Umbilical cord (tissue), 2 donors: Measurements from ENCODE around the gene FAM76A. TPM values are rescaled to one million over a fixed set of nuclear protein-coding genes. Genes with fewer than 3 reads are reported as not detected.
"Not testable (repeated sequence)": the region's sequence is repeated elsewhere in the genome, so short reads cannot be mapped to it uniquely, and the experiment has no call there.

ENCODE experiments used
- DNase-seq: peaks from one replicate; pipeline ENCODE4 v3.0.0-alpha.2; 2015; ENCODE audit warnings: low spot score
- total RNA-seq: library from RNA; depleted of rRNA; stranded (reverse); fragments of >200 nt; gene quantifications from one replicate; pipeline ENCODE4 v1.2.3, GENCODE V29; 2014; ENCODE audit warnings: low replicate concordance; ENCODE audit not compliant: insufficient read depth

Gene FAM76A
- total RNA-seq, 1 donor from 2014 or later = 24.3 TPM

DNA sequence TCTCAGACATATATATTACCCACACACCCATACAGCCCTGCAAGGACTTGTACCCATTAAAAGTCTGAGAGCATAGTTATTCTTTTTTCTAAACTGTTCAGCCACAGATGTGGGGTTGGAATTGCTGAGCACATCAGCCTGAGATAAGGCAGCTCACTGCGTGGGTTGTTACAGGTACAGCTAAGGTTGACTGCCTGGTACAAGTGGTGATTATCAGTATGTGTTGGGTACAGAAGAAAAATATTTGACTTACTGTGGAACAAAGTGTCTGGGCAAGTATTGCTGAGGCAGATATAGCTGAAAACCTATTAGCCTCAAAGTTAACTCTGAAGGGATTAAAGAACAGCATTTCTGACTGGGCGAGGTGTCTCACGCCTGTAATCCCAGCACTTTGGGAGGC lies 52.3 kb downstream of the FAM76A start:
- DNase-seq = no peak

DNA sequence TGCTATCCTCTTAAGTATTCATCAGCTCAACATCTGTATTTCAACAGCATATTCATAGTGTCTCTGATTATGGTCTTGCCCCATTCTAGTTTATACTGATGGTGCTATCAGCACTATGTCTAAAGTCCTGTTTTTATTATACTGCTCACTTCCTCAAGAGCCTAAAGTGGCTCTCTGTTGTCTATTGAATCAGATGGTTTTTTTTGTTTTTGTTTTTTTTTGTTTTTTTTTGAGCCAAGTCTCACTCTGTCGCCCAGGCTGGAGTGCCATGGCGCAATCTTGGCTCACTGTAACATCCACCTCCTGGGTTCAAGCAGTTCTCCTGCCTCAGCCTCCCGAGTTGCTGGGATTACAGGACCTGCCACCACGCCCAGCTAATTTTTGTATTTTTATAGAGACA lies 53.4 kb downstream of the FAM76A start:
- DNase-seq = no peak

DNA sequence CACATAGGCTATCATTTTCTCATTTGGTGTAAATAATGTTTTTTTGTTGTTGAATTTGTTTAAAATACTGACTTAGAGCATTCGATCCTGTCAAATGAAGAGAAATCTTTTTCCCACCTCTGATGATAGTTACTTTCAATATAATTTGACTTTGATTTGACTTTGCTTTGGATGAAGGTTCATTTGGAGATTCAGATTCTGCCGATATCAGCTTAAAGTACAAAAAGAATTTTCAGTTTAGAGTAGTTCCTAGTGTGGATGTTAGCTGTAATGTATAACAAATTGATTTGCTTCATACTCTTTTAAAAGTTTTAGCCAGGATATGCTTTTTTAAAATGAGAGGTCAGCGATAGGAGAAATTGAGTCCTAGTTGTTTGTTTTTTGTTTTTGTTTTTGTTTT lies 57.2 kb downstream of the FAM76A start:
- DNase-seq = no peak

DNA sequence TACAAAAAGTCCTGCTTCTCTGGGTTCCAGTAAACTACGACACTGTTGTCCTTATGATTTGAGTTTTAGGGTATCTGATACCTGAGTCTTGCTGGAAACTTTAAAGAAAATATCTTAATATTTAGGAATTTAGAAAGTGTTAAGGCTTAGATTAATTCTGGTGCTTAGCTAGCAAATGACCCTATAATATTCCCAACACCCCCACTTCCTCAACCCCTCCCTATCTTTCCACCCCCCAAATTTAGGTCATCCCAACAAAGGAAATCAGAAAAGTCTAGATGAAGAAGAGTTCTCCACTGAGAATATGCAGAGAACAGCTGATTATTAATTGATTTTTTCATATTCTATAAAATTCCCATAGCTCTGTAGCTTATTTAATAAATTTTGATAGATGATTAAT lies 58.9 kb downstream of the FAM76A start:
- DNase-seq = no peak

DNA sequence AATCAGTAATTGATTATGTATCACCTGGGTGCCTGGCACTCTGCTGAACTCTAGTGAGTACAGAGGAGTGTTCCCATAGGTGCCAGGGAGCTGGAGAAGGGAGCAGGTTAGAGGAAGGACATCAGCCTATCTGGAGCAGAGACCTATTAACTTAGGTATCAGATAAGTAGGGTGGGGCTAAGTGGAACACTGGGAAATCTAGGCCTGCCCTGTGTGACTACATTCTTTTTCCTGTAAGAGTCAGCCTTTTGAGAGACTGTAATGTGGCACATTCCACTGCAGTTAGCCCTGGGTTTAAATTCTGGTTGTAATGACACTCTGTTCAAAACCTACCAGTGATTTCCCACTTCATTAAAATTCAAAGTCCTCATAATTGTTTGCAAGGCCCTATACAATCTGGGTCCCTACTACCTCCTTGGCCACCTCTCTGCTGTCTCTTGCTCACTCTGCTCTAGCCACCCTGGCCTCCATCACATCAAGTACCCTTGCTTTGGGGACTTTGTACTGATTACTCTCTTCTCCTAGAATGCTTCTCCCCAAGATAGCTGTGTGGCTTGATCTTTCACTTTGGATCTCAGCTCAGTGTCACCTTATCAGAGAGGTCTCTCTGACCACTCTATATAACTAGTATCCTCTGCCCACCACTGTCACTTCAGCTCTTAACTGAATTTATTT lies 60.2 kb downstream of the FAM76A start:
- DNase-seq = peak; percentile 17

DNA sequence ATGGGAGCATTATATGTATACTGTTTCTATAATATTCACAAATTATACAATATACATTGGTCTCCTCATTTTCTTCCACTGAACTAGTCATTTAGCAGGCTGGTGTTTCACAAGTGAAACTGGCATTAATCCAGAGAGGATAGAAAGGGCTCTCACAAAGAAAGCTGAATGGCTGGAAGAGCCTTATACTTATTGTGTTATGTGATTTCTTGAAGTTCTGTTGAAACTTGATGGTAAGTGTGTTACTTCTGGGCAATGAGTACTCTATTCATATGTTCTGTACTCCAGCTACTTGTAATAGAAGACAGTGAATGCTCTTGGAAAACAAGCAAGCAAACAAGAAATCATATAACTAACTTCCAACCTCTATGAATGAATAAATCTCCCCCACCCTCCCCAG lies 62.1 kb downstream of the FAM76A start:
- DNase-seq = peak; percentile 50

DNA sequence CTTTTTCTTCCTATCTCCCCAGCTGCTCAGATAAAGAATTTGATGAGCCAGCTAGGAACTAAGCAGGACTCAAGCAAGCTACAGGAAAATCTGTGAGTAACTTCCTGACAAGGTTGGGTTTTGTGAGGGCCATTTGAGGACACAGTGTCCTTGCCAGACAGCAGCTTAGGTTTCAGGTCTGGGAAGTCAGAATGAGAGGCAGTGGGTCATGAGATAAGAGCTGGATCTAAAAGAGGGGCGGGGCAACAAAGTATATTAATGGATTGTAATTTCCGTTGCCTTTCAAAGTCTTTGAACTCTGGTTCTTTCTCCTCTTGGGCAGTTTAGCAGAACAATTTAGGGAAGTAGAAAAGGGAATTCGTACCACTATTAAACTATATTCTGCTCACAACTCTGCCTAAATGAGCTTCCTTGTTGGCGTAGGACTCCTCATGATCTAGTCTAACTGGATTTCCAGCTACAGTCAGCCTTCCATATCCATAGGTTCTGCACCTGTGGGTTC lies 63.8 kb downstream of the FAM76A start:
- peak; percentile 14 for DNase-seq

DNA sequence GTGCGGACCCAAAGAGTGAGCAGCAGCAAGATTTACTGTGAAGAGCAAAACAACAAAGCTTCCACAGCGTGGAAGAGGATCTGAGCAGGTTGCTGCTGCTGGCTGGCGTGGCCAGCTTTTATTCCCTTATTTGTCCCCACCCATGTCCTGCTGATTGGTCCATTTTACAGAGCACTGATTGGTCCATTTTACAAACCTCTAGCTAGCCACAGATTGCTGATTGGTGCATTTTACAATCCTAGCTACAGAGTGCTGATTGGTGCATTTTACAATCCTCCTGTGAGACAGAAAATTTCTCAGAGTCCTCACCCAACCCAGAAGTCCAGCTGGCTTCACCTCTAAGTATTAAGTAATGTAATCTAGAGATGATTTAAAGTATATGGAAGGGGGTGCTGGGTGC lies 64.5 kb downstream of the FAM76A start:
- not testable (repeated sequence) for DNase-seq

DNA sequence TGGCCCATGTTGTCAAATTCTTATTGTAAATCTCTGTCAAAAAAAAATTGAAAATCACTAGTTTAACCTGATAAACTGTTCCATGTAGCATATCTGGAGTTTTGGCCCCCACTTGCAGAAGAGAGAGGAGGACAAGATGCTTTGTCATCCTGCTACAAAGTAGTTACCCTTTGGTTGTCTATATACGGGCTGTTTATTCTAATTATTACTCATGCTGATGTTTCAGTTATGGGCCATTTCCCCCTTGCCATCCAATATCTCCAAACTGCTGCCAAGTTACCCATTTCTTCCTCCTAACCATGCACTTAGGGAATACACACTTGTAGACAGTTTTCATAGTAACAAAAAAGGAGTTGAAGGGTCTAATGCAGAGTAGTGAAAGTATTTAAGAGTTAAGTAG lies 69.8 kb downstream of the FAM76A start:
- DNase-seq = no peak

DNA sequence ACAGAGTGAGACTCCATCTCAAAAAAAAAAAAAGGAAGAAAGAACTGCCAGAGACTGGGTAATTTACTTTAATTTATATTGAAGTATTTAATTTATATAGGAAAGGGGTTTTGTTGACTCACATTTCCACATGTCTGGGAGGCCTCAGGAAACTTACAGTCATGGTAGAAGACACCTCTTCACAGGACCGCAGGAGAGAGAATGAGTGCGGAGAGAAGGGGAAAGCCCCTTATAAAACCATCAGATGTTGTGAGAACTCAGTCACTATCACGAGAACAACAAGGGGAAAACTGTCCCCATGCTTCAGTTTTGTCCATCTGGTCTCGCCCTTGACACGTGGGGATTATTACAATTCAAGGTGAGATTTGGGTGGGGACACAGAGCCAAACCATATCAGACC lies 79.0 kb downstream of the FAM76A start:
- no peak for DNase-seq

DNA sequence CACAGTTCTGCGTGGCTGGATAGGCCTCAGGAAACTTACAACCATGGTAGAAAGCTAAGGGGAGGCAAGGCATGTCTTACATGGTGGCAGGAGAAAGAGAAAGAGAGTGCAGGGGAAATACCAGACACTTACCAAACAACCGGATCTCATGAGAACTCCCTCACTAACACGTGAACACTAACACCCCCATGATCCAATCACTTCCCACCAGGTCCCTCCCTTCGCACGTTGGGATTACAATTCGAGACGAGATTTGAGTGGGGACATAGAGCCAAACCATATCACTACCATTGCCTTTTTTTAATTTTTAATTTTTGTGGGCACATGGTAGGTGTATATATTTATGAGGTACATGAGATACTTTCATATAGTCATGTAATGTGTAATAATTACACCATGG lies 81.0 kb downstream of the FAM76A start:
- DNase-seq = no peak

DNA sequence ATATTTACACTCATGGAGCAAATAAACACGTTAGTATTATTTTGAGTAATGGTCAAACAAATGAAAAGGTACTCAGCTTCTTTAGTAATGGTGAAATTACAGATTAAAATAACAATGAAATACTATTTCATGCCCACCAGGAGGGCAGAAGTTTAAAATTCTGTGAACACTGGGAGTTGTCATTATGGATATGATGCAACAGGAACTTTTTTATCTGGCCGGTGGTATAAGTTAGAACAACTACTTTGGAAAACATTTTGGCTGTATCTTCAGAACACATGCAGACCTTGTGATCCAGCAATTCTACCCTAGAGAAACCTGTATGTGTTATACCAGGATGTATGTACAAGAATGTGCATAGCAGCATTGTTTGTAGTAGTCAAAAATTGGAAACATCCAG lies 81.6 kb downstream of the FAM76A start:
- no peak for DNase-seq

DNA sequence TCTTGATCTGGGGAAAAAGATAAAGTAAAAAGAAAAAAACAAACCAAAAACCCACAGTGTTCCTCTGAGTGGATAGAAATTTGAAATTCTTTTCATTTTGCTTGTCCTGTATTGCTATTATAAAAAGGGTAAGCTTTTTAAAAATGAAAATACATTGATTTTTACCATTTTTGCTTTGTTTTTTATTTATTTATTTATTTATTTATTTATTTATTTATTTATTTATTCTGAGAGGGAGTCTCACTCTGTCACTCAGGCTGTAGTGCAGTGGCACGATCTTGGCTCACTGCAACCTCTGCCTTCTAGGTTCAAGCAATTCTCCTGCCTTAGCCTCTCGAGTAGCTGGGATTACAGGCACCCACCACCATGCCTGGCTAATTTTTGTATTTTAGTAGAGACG lies 82.4 kb downstream of the FAM76A start:
- DNase-seq = not testable (repeated sequence)

DNA sequence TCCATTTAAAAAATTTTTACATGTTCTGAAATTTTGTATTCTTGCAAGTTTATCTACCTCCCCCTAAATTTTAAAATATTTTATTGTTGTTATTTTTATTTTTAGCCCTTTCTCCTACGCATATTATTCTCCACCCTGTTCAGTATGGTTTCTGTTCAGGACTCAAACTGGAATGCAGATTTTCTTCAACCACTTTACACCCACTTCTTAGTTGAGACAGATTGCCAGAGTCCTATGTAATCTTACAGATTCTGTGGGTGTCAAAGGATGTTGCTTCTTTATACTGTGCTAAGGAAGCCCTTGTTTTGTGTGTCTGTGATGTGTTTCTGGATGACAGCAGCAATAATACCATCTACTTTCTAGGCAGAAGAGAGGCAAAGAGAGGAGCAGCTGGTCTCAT lies 84.1 kb downstream of the FAM76A start:
- DNase-seq = no peak

DNA sequence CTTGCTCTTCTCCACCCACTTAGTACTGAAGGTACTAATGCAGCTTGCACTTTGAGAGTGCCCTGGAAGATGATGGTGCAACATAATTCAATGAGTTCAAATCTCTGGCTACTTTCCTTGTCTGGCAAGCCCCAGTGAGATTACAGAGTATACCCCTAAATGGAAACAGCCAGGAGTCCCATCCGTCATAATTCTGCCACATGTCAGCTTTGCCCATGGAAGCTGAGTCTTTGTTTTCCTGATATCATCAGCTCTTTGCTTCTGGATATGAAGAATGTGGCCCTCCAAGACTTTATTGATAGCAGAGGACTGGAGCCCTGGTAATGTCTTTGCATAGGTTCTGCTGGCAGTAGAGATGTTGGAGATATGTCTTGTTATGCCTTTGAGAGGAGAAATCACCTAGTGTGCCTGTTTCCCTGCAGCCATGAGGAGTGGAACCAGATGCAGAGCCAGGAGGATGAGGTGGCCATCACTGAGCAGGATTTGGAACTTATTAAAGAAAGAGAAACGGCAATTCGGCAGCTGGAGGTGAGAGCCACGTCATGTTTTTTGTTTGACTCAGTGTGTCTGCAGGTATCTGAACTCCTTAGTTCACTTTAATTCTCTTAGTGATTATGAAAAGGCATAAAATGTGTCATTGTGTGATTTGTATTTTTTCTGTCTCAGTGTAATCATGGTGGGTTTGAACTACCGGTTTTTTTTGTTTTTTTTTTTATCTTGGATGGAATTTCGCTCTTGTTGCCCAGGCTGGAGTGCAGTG lies 86.2 kb downstream of the FAM76A start:
- DNase-seq = no peak

Other genes starting within 250 kb of the FAM76A start
- gene WASF2, start 235.8 kb upstream of the FAM76A start, total RNA-seq = 25.3 TPM
- gene AHDC1, start 121.8 kb upstream of the FAM76A start, total RNA-seq = 10.8 TPM
- 0.96 TPM for gene FGR, start 90.8 kb upstream of the FAM76A start, total RNA-seq
- 132 TPM for gene IFI6, start 53.8 kb upstream of the FAM76A start, total RNA-seq
- gene STX12, start 47.3 kb downstream of the FAM76A start, total RNA-seq = 96.8 TPM
- 26.2 TPM for gene PPP1R8, start 104.8 kb downstream of the FAM76A start, total RNA-seq
- 13.7 TPM for gene THEMIS2, start 146.6 kb downstream of the FAM76A start, total RNA-seq
- 40.0 TPM for gene RPA2, start 188.6 kb downstream of the FAM76A start, total RNA-seq
- gene SMPDL3B, start 209.0 kb downstream of the FAM76A start, total RNA-seq = 1.2 TPM
- 3.9 TPM for gene XKR8, start 234.0 kb downstream of the FAM76A start, total RNA-seq